Right atrium auricular region (tissue), 2 donors: Measurements from ENCODE around the gene ARSJ. TPM values are rescaled to one million over a fixed set of nuclear protein-coding genes. Genes with fewer than 3 reads are reported as not detected.

Experiments used
- DNase-seq: peaks from one replicate; pipeline ENCODE4 v3.0.0-alpha.2; 2019; ENCODE audit warnings: low spot score
- H3K27ac ChIP-seq, 2 donors: fragments of 200-600 bp; sonication (generic); 1 replicate in 1 of 2; 2 replicates in 1 of 2; pipeline ENCODE4 v1.5.1; 2016 to 2019
- H3K27me3 ChIP-seq, 2 donors: fragments of 200-600 bp; sonication (generic); one replicate each; pipeline versions ENCODE4 v1.5.1 to v1.6.0; 2017 to 2019
- H3K36me3 ChIP-seq: fragments of 200-600 bp; sonication (generic); one replicate; pipeline ENCODE4 v1.5.1; 2016
- H3K4me1 ChIP-seq, 2 donors: fragments of 200-600 bp; sonication (generic); one replicate each; pipeline versions ENCODE4 v1.5.1 to v1.6.0; 2017 to 2019
- H3K4me3 ChIP-seq, 2 donors: fragments of 200-600 bp; sonication (generic); 1 replicate in 1 of 2; 2 replicates in 1 of 2; pipeline ENCODE4 v1.5.1; 2017 to 2019; ENCODE audit warnings: mild to moderate bottlenecking in 1 of 2, moderate library complexity in 1 of 2
- H3K9me3 ChIP-seq, 2 donors: fragments of 200-600 bp; sonication (generic); one replicate each; pipeline ENCODE4 v1.5.1; 2019
- CTCF ChIP-seq, 2 donors: fragments of 200-600 bp; sonication (generic); IDR thresholded peaks; one replicate each; pipeline ENCODE4 v1.5.1; 2019; ENCODE audit warnings: antibody characterized with exemption in 2 of 2
- total RNA-seq, 2 donors: library from RNA; depleted of rRNA; stranded (reverse); fragments of >200 nt; gene quantifications; one replicate each; pipeline ENCODE4 v1.1.0, GENCODE V29; 2016

Gene ARSJ
- total RNA-seq, result 1 to 10 TPM; 3.8 to 5.6 TPM

DNA sequence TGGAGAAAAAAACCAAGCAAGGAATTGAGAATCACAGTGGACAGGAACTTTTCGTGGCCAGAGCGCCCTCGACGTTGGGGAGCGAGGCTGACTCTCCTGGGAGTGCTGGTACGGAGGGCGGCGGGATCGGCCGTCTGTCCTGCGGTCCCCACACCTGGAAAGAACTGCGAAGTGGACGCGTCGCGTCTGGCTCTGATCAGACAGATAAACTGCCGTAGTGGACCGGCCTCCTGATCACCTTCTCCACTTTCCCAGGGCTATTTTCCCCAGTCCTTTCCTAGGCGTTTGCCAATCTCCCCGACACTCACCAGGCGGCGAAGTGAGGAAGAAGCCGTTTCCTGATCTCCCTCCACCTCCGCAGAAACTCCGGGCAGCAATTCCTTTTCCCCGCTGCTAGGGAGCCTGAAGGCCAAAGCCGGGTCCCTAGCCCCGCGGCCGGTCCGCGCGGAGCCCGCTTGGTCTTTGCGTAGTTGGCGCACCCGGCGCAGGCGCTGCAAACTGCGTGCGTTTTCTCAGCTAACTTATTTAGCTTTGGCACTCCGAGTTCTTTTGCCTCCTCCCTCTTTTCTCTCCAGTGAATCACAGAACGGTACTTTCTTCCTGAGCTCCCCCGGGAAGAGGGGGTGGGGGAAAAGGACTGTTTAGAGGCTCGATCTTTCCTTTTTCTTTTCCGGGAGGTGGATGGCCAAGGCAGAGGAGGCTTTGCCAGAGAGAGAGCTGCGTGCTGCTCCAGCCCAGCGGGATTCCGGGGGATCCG, at the start of gene ARSJ:
ARSJ (minus strand) TSS at position 500 of the 757 bp plus-strand sequence. CDS start 813 bp downstream, outside the sequence.
- DNase-seq, result peak; percentile 72
- H3K27ac ChIP-seq, result peak within 1 kb of the TSS; percentile 74 to 89
- H3K9me3 ChIP-seq, result no peaks in the 10 kb centered on the region
- H3K27me3 ChIP-seq, result no peaks in the 10 kb centered on the region
- no peaks in the 10 kb centered on the region for H3K36me3 ChIP-seq
- TF ChIP-seq CTCF (IDR thresholded peaks at IDR 0.05), result no peak
- H3K4me3 ChIP-seq, result peak within 1 kb of the TSS; percentile 56 to 57
- peaks cover 0 to 14% of the 10 kb centered on the region in 2 donors for H3K4me1 ChIP-seq

GRCh38 chr4:114028071-114028470, 48.6 kb upstream of the ARSJ start:
- no peaks in the 10 kb centered on the region for H3K36me3 ChIP-seq
- H3K4me3 ChIP-seq, result no peak overlapping the region
- DNase-seq, result no peak
- H3K9me3 ChIP-seq, result no peaks in the 10 kb centered on the region
- H3K4me1 ChIP-seq, result no peaks in the 10 kb centered on the region
- no peaks in the 10 kb centered on the region for H3K27me3 ChIP-seq
- no peak for TF ChIP-seq CTCF (IDR thresholded peaks at IDR 0.05)
- H3K27ac ChIP-seq, result no peak overlapping the region

DNA sequence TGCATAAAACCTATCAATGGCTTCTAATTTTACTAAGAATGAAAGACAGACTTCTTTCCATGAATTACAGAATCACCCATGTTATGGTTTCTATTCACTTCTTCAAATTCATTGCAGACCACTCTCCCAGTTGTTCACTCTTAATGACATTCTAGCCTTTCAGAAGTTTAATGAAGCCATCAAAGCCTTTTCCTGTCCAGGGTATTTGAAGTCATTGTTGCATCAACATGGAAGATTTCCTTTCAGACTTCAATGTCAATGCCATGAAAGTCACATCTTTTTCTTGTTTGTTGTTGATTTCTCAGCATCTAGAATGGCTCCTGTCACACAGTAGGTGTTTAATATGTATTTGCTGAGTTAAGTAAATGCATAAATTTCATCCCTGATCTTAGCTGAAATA, 48.1 kb upstream of the ARSJ start:
- DNase-seq, result no peak
- Histone ChIP-seq H3K4me1 (no peaks in the 10 kb centered on the region), H3K36me3 (no peaks in the 10 kb centered on the region), H3K9me3 (no peaks in the 10 kb centered on the region), H3K4me3 (no peak overlapping the region), H3K27me3 (no peaks in the 10 kb centered on the region), H3K27ac (no peak overlapping the region)
- no peak for TF ChIP-seq CTCF (IDR thresholded peaks at IDR 0.05)

DNA sequence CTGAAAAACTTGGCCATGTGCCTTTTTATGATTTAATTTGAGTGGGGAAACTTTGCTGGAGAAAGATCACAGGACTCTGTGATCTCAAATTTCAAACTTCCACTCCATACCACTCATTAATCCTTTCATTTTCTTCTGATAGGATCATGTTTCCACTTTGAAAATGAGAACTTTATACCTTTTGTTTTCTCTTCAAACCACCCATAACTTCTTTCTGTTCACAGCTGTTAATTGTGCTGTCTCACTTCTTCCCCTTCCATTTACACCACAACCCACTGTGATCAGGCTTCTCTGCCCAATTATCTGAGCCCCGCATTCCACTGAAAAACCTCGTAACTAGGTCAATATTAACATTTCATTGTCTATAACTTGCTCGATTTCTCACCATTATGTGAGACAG, 47.0 kb upstream of the ARSJ start:
- Histone ChIP-seq H3K27ac (no peak overlapping the region), H3K9me3 (no peaks in the 10 kb centered on the region), H3K4me1 (no peaks in the 10 kb centered on the region), H3K4me3 (no peak overlapping the region), H3K36me3 (no peaks in the 10 kb centered on the region), H3K27me3 (no peaks in the 10 kb centered on the region)
- TF ChIP-seq CTCF (IDR thresholded peaks at IDR 0.05), result no peak
- DNase-seq, result no peak

DNA sequence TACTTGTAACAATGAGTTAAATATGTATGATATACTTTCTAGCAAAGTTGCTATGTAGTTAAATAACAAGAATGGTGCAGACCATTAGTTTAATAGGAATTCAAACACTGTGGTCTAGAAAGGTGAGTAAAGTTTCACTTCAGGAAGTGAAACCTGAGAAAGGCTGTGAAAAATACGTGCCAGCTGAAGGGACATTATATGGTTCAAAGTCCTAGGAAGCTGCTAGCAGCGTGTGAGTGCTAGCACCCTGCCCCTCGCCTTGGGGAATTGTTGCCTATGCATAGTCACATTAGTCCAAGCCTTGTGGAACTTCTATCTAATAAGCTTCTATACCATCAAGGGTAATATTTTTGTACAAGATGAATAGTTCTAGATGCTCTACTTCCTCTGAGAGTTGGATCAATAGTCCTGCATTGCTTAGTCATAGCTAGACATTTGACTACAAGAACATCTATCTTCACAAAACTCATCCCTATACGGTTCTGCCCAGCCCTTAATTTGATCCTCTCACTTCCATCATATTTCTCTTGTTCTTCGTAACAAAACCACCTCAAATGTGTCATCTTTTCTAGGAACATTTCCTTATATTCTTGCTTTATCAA, 45.8 kb upstream of the ARSJ start:
- H3K27me3 ChIP-seq, result no peaks in the 10 kb centered on the region
- H3K36me3 ChIP-seq, result no peaks in the 10 kb centered on the region
- no peaks in the 10 kb centered on the region for H3K4me1 ChIP-seq
- TF ChIP-seq CTCF (IDR thresholded peaks at IDR 0.05), result no peak
- no peak overlapping the region for H3K4me3 ChIP-seq
- H3K9me3 ChIP-seq, result no peaks in the 10 kb centered on the region
- no peak for DNase-seq
- no peak overlapping the region for H3K27ac ChIP-seq
